Naive thymus-derived CD4-positive, alpha-beta T cell (primary cell): ENCODE measurements around the gene VWA1. TPM values are rescaled to one million over a fixed set of nuclear protein-coding genes. Genes with fewer than 3 reads are reported as not detected.
"Not testable (repeated sequence)": the region's sequence is repeated elsewhere in the genome, so short reads cannot be mapped to it uniquely, and the experiment has no call there.

ENCODE experiments used
- ATAC-seq: fragments of 150-1000 bp; cut with Tn5 transposase; 2 replicates; pipeline ENCODE4 v1.10.0; 2021; ENCODE audit warnings: mild to moderate bottlenecking, moderate library complexity
- CTCF ChIA-PET: fragments of 350-600 bp; sonication (Branson Sonifier 250); formaldehyde crosslinking; loops from one replicate; lab custom pipeline; 2021; ENCODE audit warnings: antibody characterized with exemption; lab: Charles Lee
- POLR2A ChIA-PET: fragments of 350-600 bp; sonication (Branson Sonifier 250); formaldehyde crosslinking; loops from one replicate; lab custom pipeline; 2021; ENCODE audit warnings: antibody characterized with exemption, inconsistent platforms; lab: Charles Lee
- DNase-seq, 9 donors: peaks; one replicate each; pipeline versions ENCODE4 v3.0.0 to v3.0.0-alpha.2; 2020 to 2022; ENCODE audit warnings: mixed read lengths in 1 of 9
- H3K27ac ChIP-seq: one replicate; pipeline ENCODE4 v1.7.0; 2013; ENCODE audit warnings: mild to moderate bottlenecking, low read depth, low read length, moderate library complexity
- H3K27me3 ChIP-seq, 2 donors: one replicate each; pipeline ENCODE4 v1.7.0; 2013; ENCODE audit warnings: low read length in 2 of 2, mild to moderate bottlenecking in 2 of 2, moderate library complexity in 2 of 2; ENCODE audit not compliant: control insufficient read depth in 2 of 2, insufficient read depth in 2 of 2
- H3K36me3 ChIP-seq, 3 experiments: 1 replicate in 2 of 3; 2 replicates in 1 of 3; pipeline ENCODE4 v1.7.0; 2013; ENCODE audit warnings: low read length in 3 of 3, mild to moderate bottlenecking in 3 of 3, moderate library complexity in 1 of 3; ENCODE audit not compliant: insufficient read depth in 3 of 3, control insufficient read depth in 2 of 3
- H3K4me1 ChIP-seq, 2 donors: one replicate each; pipeline ENCODE4 v1.7.0; 2013; ENCODE audit warnings: low read length in 2 of 2, mild to moderate bottlenecking in 2 of 2, moderate library complexity in 1 of 2; ENCODE audit not compliant: control insufficient read depth in 2 of 2, insufficient read depth in 2 of 2
- H3K4me3 ChIP-seq: 2 replicates; pipeline ENCODE4 v1.7.0; 2013; ENCODE audit warnings: mild to moderate bottlenecking, low read length
- H3K9me3 ChIP-seq, 3 experiments: 1 replicate in 2 of 3; 2 replicates in 1 of 3; pipeline ENCODE4 v1.7.0; 2013; ENCODE audit warnings: low read length in 3 of 3; ENCODE audit not compliant: control insufficient read depth in 2 of 3
- H3K27ac Mint-ChIP-seq, 9 donors: one replicate each; pipeline ENCODE4 v1.8.0; 2020 to 2022; ENCODE audit warnings: mixed read lengths in 9 of 9, mild to moderate bottlenecking in 8 of 9, moderate library complexity in 5 of 9, inconsistent platforms in 2 of 9
- H3K27me3 Mint-ChIP-seq, 5 donors: one replicate each; pipeline ENCODE4 v1.8.0; 2021 to 2022; ENCODE audit warnings: mixed read lengths in 5 of 5, mild to moderate bottlenecking in 1 of 5
- H3K36me3 Mint-ChIP-seq, 5 donors: one replicate each; pipeline ENCODE4 v1.8.0; 2020 to 2022; ENCODE audit warnings: mixed read lengths in 5 of 5, mild to moderate bottlenecking in 3 of 5, inconsistent platforms in 1 of 5
- H3K4me1 Mint-ChIP-seq, 7 donors: one replicate each; pipeline ENCODE4 v1.8.0; 2020 to 2022; ENCODE audit warnings: mixed read lengths in 7 of 7, mild to moderate bottlenecking in 3 of 7, inconsistent platforms in 1 of 7
- H3K4me3 Mint-ChIP-seq, 10 donors: one replicate each; pipeline ENCODE4 v1.8.0; 2020 to 2022; ENCODE audit warnings: mild to moderate bottlenecking in 10 of 10, mixed read lengths in 10 of 10, moderate library complexity in 6 of 10, inconsistent platforms in 2 of 10
- H3K9me3 Mint-ChIP-seq, 11 donors: one replicate each; pipeline ENCODE4 v1.8.0; 2020 to 2022; ENCODE audit warnings: mixed read lengths in 11 of 11, mild to moderate bottlenecking in 4 of 11, inconsistent platforms in 1 of 11, moderate library complexity in 1 of 11
- intact Hi-C, 2 donors: fragments of 100-400 bp; cut with micrococcal nuclease; formaldehyde crosslinking; loops; one replicate each; pipeline ENCODE4 v1.15.1; 2023
- polyA plus RNA-seq, 2 donors: library from polyadenylated mRNA; unstranded; fragments of 300-500 nt; fragmentation: Illumina TruSeq; gene quantifications; one replicate each; pipeline ENCODE4 v1.2.3, GENCODE V29; 2021
- total RNA-seq, 6 experiments: library from RNA in 5 of 6; stranded (reverse) in 5 of 6; gene quantifications; 1 replicate in 5 of 6; 2 replicates in 1 of 6; pipeline ENCODE4 v1.2.3 and lab custom pipeline; 2021 to 2026

Gene VWA1
- total and polyA plus RNA-seq, 7 experiments from 2014 or later: 0.15 to 1.2 TPM; not detected in 5

DNA sequence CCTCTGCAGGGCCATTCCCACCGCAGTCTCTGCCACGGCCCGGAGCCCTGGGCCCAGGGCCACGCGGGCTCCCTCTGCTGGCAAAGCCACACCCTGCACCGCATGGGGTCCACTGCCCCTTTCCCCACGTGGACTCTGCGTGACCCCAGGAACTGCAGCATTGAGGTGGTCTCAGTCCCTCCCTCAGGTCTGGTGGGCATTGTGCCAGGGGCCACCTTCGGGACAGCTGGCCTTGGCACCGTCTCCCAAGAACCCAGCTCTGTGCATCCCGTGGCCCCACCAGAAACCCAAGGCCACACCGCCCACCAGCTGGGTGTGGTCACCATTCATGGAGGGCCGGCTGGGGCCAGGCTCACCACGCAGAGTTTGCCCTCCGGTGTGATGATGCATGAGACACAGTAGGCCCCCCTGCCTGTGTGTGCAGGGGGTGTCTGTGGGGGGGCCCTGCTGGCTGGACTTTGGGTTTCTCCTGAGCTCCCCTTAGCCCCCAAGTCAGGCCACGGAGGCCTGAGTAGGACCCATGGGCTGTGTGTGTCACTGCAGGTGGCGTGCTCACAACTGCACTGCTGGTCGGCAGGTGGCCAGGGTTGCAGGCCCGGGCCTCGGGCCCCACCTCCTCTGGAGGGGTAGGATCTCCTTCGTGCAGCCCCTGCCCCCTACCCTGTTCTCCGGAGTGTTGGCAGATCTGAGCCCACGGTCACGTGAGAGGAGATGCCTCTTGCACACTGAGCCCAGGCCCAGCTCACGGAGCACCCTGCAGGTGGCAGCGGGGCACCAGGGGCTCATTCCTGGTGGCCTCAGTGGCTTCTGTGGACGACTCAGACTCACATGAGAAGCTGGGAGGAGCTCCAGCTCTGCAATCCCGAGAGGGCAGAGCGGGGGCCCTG, 5.8 kb downstream of the VWA1 start:
- Mint-ChIP-seq H3K36me3 (no peaks in the 10 kb centered on the region), H3K9me3 (no peaks in the 10 kb centered on the region), H3K27ac (no peak overlapping the region), H3K4me3 (peak overlapping the region in 1 of 10 donors; percentile 23), H3K4me1 (peaks cover 0 to 6% (median 0%) of the 10 kb centered on the region in 7 donors), H3K27me3 (peaks cover 0 to 4% (median 2%) of the 10 kb centered on the region in 5 donors)
- no peaks in the 10 kb centered on the region for H3K9me3 ChIP-seq
- intact Hi-C loops: loop anchor here in 1 of 2 donors (1.0 to 2.0 kb wide), 3 partner anchors 34 to 408 kb away; partner anchors contain the start of genes DVL1 and MRPL20
- H3K4me3 ChIP-seq: no peak overlapping the region
- H3K4me1 ChIP-seq: peaks cover 0 to 4% of the 10 kb centered on the region in 2 donors
- no peaks in the 10 kb centered on the region for H3K36me3 ChIP-seq
- ATAC-seq (peak; percentile 89), DNase-seq (peak in 8 of 9 donors; percentile 26 to 72 (median 48))
- ChIA-PET CTCF (interaction anchor here (0.5 to 1.5 kb wide), 8 partner anchors 10 to 502 kb away, joined by 3 to 7 read pairs (median 3); no protein-coding TSS in a partner anchor), POLR2A (interaction anchor here (0.6 to 1.1 kb wide), 2 partner anchors 33 to 67 kb away, joined by 3 to 4 read pairs; no protein-coding TSS in a partner anchor)
- H3K27me3 ChIP-seq: peaks cover 0 to 18% of the 10 kb centered on the region in 2 donors
- no peak overlapping the region for H3K27ac ChIP-seq

DNA sequence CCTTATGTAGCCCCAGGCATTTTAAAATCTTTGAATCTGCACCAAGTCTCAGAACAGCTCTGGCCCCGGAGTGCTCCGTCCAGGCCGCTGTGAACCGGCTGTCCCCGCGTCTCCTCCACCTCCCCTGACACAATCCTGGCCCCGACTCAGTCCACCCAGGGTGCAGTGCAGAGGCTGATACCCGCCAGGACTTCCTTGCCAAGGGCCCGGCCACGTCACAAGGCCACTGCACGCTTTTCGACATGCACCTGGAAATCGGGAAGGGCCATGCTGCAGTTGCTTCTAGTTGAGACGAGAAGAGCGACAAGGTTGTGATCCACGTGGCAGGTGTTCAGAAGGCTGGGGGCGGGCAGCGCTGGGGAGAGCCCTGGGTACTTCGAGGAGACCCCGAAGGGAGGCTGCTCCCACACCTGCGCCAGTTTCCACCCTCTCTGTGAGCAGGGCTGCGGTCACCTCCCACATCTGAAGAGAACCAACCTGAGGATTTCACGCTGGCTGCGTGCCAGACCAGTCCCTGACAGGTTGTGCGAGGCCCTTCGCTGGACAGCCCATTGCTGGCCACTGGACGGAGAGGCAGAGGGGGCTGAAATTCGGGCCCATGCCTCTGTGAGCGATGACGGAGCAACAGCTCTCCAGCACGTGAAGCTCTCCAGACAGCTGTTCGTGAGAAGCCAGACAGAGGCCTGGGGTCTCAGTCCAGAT, 6.7 kb downstream of the VWA1 start:
- Mint-ChIP-seq H3K27me3 (no peaks in the 10 kb centered on the region), H3K27ac (no peak overlapping the region), H3K4me1 (peaks cover 0 to 3% (median 0%) of the 10 kb centered on the region in 7 donors), H3K4me3 (no peak overlapping the region), H3K9me3 (no peaks in the 10 kb centered on the region), H3K36me3 (no peaks in the 10 kb centered on the region)
- ATAC-seq (no peak), DNase-seq (no peak)
- H3K4me1 ChIP-seq: no peaks in the 10 kb centered on the region
- peaks cover 0 to 9% of the 10 kb centered on the region in 2 donors for H3K27me3 ChIP-seq
- CTCF ChIA-PET: interaction anchor here (0.7 to 1.1 kb wide), 3 partner anchors 20 to 320 kb away, joined by 3 to 4 read pairs (median 3); no protein-coding TSS in a partner anchor
- H3K4me3 ChIP-seq: no peak overlapping the region
- H3K9me3 ChIP-seq: no peaks in the 10 kb centered on the region
- POLR2A ChIA-PET: no interaction called here
- H3K27ac ChIP-seq: no peak overlapping the region
- no peaks in the 10 kb centered on the region for H3K36me3 ChIP-seq
- intact Hi-C loops: no loop called here

DNA sequence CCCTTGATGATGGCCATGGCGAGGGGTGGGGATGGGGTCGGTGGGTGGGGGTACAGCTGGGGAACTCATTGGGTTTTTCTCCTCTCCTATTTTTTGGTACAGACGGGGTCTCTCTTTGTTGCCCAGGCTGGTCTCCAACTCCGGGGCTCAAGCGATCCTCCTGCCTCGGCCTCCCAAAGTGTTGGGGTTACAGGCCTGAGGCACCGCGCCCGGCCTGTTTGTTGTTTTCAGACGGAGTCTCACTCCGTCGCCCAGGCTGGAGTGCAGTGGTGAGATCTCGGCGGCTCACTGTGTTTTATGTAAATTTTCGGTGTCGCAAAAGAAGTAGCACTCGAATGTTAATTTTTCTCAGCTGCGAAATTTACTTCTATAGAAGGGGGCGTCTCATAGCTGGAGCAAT, 11.1 kb downstream of the VWA1 start:
- H3K36me3 ChIP-seq, intact Hi-C loops, POLR2A ChIA-PET, H3K4me1 Mint-ChIP-seq, H3K27me3 Mint-ChIP-seq, H3K4me3 ChIP-seq, H3K27me3 ChIP-seq, ATAC-seq, H3K9me3 ChIP-seq, DNase-seq, H3K9me3 Mint-ChIP-seq, H3K27ac ChIP-seq, H3K4me3 Mint-ChIP-seq, CTCF ChIA-PET, H3K36me3 Mint-ChIP-seq, H3K27ac Mint-ChIP-seq, H3K4me1 ChIP-seq: not testable (repeated sequence)

DNA sequence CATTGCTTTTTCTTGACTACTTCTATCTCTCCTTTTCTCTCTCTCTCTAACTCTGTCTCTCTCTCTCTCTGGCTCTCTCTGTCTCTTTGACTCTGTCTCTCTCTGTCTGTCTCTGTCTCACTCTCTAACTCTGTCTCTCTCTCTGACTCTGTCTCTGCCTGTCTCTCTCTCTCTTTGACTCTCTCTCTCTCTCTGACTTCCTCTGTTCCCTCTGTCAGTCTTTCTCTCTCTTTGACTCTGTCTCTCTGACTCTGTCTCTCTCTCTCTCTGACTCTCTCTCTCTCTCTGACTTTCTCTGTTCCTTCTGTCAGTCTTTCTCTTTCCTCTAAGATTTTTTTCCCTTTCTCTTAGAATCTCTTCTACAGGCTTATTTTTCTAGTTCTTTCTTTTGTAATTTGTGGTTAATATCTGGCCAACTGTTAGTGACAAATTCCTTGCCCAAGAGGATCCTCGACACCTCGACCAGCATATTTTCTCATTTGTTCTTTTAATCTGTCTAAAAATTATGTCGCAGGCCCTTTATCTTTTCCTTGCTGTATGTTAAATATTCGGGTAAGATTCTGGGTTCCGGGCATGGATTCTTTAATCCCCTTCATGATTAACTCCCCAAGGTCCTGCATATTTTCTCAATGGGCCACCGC, 13.7 kb downstream of the VWA1 start, which contains the start of gene ATAD3C:
Gene ATAD3C, plus strand, starts transcription at position 591 of the 641 bp plus-strand sequence. CDS start 995 bp downstream, outside the sequence.
- Histone ChIP-seq H3K9me3 (no peaks in the 10 kb centered on the region), H3K27me3 (no peaks in the 10 kb centered on the region), H3K36me3 (no peaks in the 10 kb centered on the region), H3K4me1 (no peaks in the 10 kb centered on the region), H3K27ac (no peak within 1 kb of the TSS), H3K4me3 (no peak within 1 kb of the TSS)
- H3K27me3 Mint-ChIP-seq: peaks cover 0 to 6% (median 0%) of the 10 kb centered on the region in 5 donors
- H3K9me3 Mint-ChIP-seq: no peaks in the 10 kb centered on the region
- DNase-seq (no peak), ATAC-seq (no peak)
- ChIA-PET CTCF (no interaction called here), POLR2A (no interaction called here)
- intact Hi-C loops: no loop called here
- peak within 1 kb of the TSS in 1 of 9 donors; percentile 54 for H3K27ac Mint-ChIP-seq
- H3K4me1 Mint-ChIP-seq: no peaks in the 10 kb centered on the region
- no peaks in the 10 kb centered on the region for H3K36me3 Mint-ChIP-seq
- H3K4me3 Mint-ChIP-seq: no peak within 1 kb of the TSS

DNA sequence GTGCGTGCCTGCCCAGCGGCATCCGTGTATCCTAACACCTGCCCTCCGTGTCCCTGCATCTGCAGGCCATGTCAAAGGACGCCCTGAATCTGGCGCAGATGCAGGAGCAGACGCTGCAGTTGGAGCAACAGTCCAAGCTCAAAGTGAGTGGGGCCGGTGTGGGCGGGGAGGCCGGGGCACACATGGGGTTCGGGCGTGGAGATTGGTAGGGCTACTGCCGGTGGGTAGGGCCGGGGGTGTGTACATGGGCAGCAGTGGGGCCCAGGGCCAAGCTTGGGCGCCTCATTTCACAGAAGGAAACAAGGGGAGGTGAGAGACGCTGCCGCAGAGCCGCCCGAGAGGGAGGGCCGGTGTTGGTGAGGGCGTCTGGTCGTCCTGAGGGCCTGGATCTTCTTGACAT, 15.1 kb downstream of the VWA1 start:
- H3K36me3 Mint-ChIP-seq, H3K4me3 Mint-ChIP-seq, H3K27me3 Mint-ChIP-seq, intact Hi-C loops, H3K4me3 ChIP-seq, H3K36me3 ChIP-seq, H3K9me3 ChIP-seq, H3K27ac Mint-ChIP-seq, CTCF ChIA-PET, H3K4me1 ChIP-seq, DNase-seq, POLR2A ChIA-PET, H3K9me3 Mint-ChIP-seq, ATAC-seq, H3K4me1 Mint-ChIP-seq, H3K27ac ChIP-seq, H3K27me3 ChIP-seq: not testable (repeated sequence)

DNA sequence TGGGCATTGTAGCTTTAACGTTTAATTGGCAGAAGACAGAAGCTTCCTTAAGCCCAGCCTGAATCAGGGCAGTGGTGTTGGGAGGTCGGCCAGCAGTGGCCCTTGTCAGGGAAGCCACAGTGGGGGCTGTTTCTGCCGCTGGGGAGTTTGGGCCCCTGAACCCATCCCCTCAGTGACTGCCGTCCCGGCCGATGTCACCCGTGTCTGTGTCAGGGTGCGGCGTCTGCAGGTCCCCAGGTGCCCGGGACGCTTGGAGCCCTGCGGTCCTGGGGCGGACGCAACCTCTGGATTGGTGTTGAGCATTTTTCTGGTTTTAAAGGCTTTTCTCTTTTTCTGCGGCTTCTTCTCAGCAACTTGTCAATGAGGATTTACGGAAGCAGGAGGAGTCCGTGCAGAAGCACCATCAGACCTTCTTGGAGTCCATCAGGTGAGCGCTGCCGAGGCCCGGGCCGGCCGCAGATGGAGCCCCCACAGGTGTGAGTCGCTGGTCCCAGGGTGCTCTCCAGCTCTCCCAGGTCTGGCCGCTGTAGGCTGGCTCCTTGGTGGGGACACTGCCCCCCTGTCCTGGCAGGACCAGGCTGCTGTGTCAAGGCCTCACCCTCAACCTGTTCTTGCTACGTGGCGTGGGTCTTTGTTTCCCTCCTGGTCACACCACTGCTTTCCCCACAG, 16.3 kb downstream of the VWA1 start:
- Histone ChIP-seq H3K4me3 (no peak overlapping the region), H3K9me3 (no peaks in the 10 kb centered on the region), H3K27ac (no peak overlapping the region), H3K36me3 (no peaks in the 10 kb centered on the region), H3K27me3 (no peaks in the 10 kb centered on the region), H3K4me1 (no peaks in the 10 kb centered on the region)
- Mint-ChIP-seq H3K27ac (no peak overlapping the region), H3K4me1 (no peaks in the 10 kb centered on the region), H3K9me3 (no peaks in the 10 kb centered on the region), H3K36me3 (no peaks in the 10 kb centered on the region), H3K4me3 (no peak overlapping the region), H3K27me3 (peaks cover 0 to 6% (median 0%) of the 10 kb centered on the region in 5 donors)
- intact Hi-C loops: no loop called here
- ChIA-PET CTCF (no interaction called here), POLR2A (no interaction called here)
- ATAC-seq: no peak
- DNase-seq: no peak
